HepG2 (cell line): ENCODE results near the gene HOXA13. TPM values are rescaled to one million over a fixed set of nuclear protein-coding genes. Genes with fewer than 3 reads are reported as not detected.
A peak's percentile ranks its signal among the peaks of the same experiment; 100 is the strongest.

ENCODE experiments used
- CREBL2 ChIP-seq: sonication (generic); formaldehyde crosslinking; IDR thresholded peaks from 2 replicates; pipeline ENCODE4 v1.8.1; 2023; ENCODE audit warnings: missing genetic modification reagents, mild to moderate bottlenecking, borderline replicate concordance
- ETS1 ChIP-seq: sonication (generic); formaldehyde crosslinking; IDR thresholded peaks from 2 replicates; pipeline ENCODE4 v1.4.0; 2020; ENCODE audit warnings: missing genetic modification reagents
- FOXK2 ChIP-seq: fragments of 450-650 bp; IDR thresholded peaks from 2 replicates; pipeline ENCODE4 v1.6.1; 2016
- HMGXB4 ChIP-seq, 2 experiments: sonication (generic) in 1 of 2; formaldehyde crosslinking in 1 of 2; IDR thresholded peaks; 2 replicates each; pipeline versions ENCODE4 v1.4.0 to v1.6.1; 2018 to 2020; ENCODE audit warnings: missing genetic modification reagents in 2 of 2, borderline replicate concordance in 1 of 2, low read depth in 1 of 2, mild to moderate bottlenecking in 1 of 2, missing biosample characterization in 1 of 2
- KDM5B ChIP-seq: sonication (generic); formaldehyde crosslinking; IDR thresholded peaks from 2 replicates; pipeline ENCODE4 v1.4.0; 2020; ENCODE audit warnings: missing genetic modification reagents, mild to moderate bottlenecking, borderline replicate concordance
- KMT2B ChIP-seq: IDR thresholded peaks from 2 replicates; pipeline ENCODE4 v1.6.1; 2016; ENCODE audit warnings: missing genetic modification reagents, missing compliant biosample characterization
- PATZ1 ChIP-seq: sonication (generic); formaldehyde crosslinking; IDR thresholded peaks from 2 replicates; pipeline ENCODE4 v1.4.0; 2020; ENCODE audit warnings: missing genetic modification reagents
- PAWR ChIP-seq: sonication (generic); formaldehyde crosslinking; IDR thresholded peaks from 2 replicates; pipeline ENCODE4 v1.4.0; 2020; ENCODE audit warnings: missing genetic modification reagents, mild to moderate bottlenecking, borderline replicate concordance
- PLRG1 ChIP-seq: fragments of 450-650 bp; conservative IDR thresholded peaks from 2 replicates; pipeline ENCODE4 v1.6.1; 2016
- RAD21 ChIP-seq: fragments of 450-650 bp; formaldehyde crosslinking; IDR thresholded peaks from 2 replicates; pipeline ENCODE4 v1.5.0; 2020; ENCODE audit warnings: mild to moderate bottlenecking
- SP2 ChIP-seq: sonication (generic); formaldehyde crosslinking; IDR thresholded peaks from 2 replicates; pipeline ENCODE4 v1.5.1; 2020; ENCODE audit warnings: mild to moderate bottlenecking, missing genetic modification reagents
- TFE3 ChIP-seq: IDR thresholded peaks from 2 replicates; pipeline ENCODE4 v1.6.1; 2016
- TP53 ChIP-seq: sonication (generic); formaldehyde crosslinking; conservative IDR thresholded peaks from 2 replicates; pipeline ENCODE4 v1.4.0; 2020; ENCODE audit warnings: missing genetic modification reagents
- ZNF264 ChIP-seq: sonication (generic); formaldehyde crosslinking; IDR thresholded peaks from 2 replicates; pipeline ENCODE4 v1.4.0; 2020; ENCODE audit warnings: missing genetic modification reagents
- ZNF512 ChIP-seq: sonication (generic); formaldehyde crosslinking; IDR thresholded peaks from 2 replicates; pipeline ENCODE4 v1.4.0; 2020; ENCODE audit warnings: mild to moderate bottlenecking, missing genetic modification reagents
- ZNF569 ChIP-seq: sonication (generic); formaldehyde crosslinking; IDR thresholded peaks from 2 replicates; pipeline ENCODE4 v1.5.0; 2020; ENCODE audit warnings: mild to moderate bottlenecking, missing genetic modification reagents, moderate library complexity, borderline replicate concordance
- ZNF83 ChIP-seq: sonication (generic); formaldehyde crosslinking; IDR thresholded peaks from 2 replicates; pipeline ENCODE4 v1.4.0; 2020; ENCODE audit warnings: missing genetic modification reagents, mild to moderate bottlenecking, borderline replicate concordance
- ZNF839 ChIP-seq: sonication (generic); formaldehyde crosslinking; IDR thresholded peaks from 2 replicates; pipeline ENCODE4 v1.4.0; 2020; ENCODE audit warnings: missing genetic modification reagents, mild to moderate bottlenecking, borderline replicate concordance
- ZSCAN30 ChIP-seq: sonication (generic); formaldehyde crosslinking; IDR thresholded peaks from 2 replicates; pipeline ENCODE4 v1.5.0; 2020; ENCODE audit warnings: mild to moderate bottlenecking, missing genetic modification reagents
- ZZZ3 ChIP-seq: sonication (generic); formaldehyde crosslinking; IDR thresholded peaks from 2 replicates; pipeline ENCODE4 v1.4.0; 2020; ENCODE audit warnings: missing genetic modification reagents, mild to moderate bottlenecking, borderline replicate concordance
- polyA plus RNA-seq, 8 experiments: library from polyadenylated mRNA; depleted of rRNA in 3 of 8; stranded (reverse) in 7 of 8; unstranded in 1 of 8; fragments of >200 nt; fragmentation: Illumina TruSeq in 4 of 8; extraction: Trizol in 4 of 8; gene quantifications; 2 replicates each; pipeline versions ENCODE4 v1.2.1 to v1.2.3, GENCODE V29; 2011 to 2016; ENCODE audit warnings: low read depth in 4 of 8, missing spikeins in 1 of 8, mixed read lengths in 1 of 8; ENCODE audit not compliant: insufficient read depth in 1 of 8
- total RNA-seq, 5 experiments: library from RNA; depleted of rRNA; stranded (reverse); fragments of >200 nt; fragmentation: Illumina TruSeq; extraction: Trizol; gene quantifications; 2 replicates each; pipeline ENCODE4 v1.2.3, GENCODE V29; 2016; ENCODE audit warnings: low read depth in 1 of 5

The HOXA13 gene
- total and polyA plus RNA-seq, 2 of the 13 experiments (the other 11 are each of a cell fraction or from before 2014, with no cell fraction given) = 0.01 to 0.04 TPM

- TF ChIP-seq ZZZ3 (CRISPR knock-in tag) (no peak), ZNF264 (CRISPR knock-in tag) (no peak), PLRG1 (no peak), TP53 (no peak), ZNF512 (no peak), ZSCAN30 (CRISPR knock-in tag) (no peak), ZNF839 (CRISPR knock-in tag) (no peak), ZNF83 (CRISPR knock-in tag) (no peak), PATZ1 (CRISPR knock-in tag) (peak; percentile 26; the same call in 1 of the 2 replicates), ETS1 (CRISPR knock-in tag) (no peak), CREBL2 (no peak), RAD21 (CRISPR knock-in tag) (0 out of 2 replicates have a peak, but pooled peaks have one; percentile 30), KDM5B (CRISPR knock-in tag) (peak; percentile 50; the same call in 1 of the 2 replicates), PAWR (no peak), TFE3 (CRISPR knock-in tag) (no peak), KMT2B (CRISPR knock-in tag) (no peak), FOXK2 (no peak), ZNF569 (CRISPR knock-in tag) (no peak), HMGXB4 (CRISPR knock-in tag; IDR thresholded peaks at IDR 0.05; ENCODE audit: borderline replicate concordance in 1 of 2, low read depth in 1 of 2) (peak; percentile 58 to 75; a peak in 2 of 4 replicates), SP2 (no peak)
These were observed 20.1 kb downstream of the HOXA13 start (continued) for GRCh38 chr7:27179503-27180430.
